Ectodermal cell (in vitro differentiated cells): ENCODE measurements around the gene TAS1R3.

Experiments
- H3K27ac ChIP-seq: 2 replicates; pipeline ENCODE4 v1.7.0; 2013; ENCODE audit warnings: mild to moderate bottlenecking, low read depth, low read length; ENCODE audit not compliant: insufficient read depth, poor library complexity, severe bottlenecking
- H3K27me3 ChIP-seq: 2 replicates; pipeline ENCODE4 v1.7.0; 2013; ENCODE audit warnings: mild to moderate bottlenecking, low read length; ENCODE audit not compliant: insufficient read depth, control insufficient read depth, poor library complexity, severe bottlenecking
- H3K36me3 ChIP-seq: one replicate; pipeline ENCODE4 v1.7.0; 2013; ENCODE audit warnings: low read length; ENCODE audit not compliant: control insufficient read depth, insufficient read depth
- H3K4me1 ChIP-seq: one replicate; pipeline ENCODE4 v1.7.0; 2013; ENCODE audit warnings: low read length; ENCODE audit not compliant: control insufficient read depth, insufficient read depth
- H3K4me3 ChIP-seq: 2 replicates; pipeline ENCODE4 v1.7.0; 2013; ENCODE audit warnings: low read depth, low read length, control low read depth; ENCODE audit not compliant: insufficient read depth
- H3K9me3 ChIP-seq: 2 replicates; pipeline ENCODE4 v1.7.0; 2013; ENCODE audit warnings: mild to moderate bottlenecking, low read length, moderate library complexity; ENCODE audit not compliant: control insufficient read depth
- WGBS, 2 experiments: methylation state at CpG; one replicate each; pipeline ENCODE4 v1.1.7; 2013; ENCODE audit warnings: missing lambda C conversion rate in 2 of 2; 5-methylcytosine and 5-hydroxymethylcytosine counted together

Gene TAS1R3

DNA sequence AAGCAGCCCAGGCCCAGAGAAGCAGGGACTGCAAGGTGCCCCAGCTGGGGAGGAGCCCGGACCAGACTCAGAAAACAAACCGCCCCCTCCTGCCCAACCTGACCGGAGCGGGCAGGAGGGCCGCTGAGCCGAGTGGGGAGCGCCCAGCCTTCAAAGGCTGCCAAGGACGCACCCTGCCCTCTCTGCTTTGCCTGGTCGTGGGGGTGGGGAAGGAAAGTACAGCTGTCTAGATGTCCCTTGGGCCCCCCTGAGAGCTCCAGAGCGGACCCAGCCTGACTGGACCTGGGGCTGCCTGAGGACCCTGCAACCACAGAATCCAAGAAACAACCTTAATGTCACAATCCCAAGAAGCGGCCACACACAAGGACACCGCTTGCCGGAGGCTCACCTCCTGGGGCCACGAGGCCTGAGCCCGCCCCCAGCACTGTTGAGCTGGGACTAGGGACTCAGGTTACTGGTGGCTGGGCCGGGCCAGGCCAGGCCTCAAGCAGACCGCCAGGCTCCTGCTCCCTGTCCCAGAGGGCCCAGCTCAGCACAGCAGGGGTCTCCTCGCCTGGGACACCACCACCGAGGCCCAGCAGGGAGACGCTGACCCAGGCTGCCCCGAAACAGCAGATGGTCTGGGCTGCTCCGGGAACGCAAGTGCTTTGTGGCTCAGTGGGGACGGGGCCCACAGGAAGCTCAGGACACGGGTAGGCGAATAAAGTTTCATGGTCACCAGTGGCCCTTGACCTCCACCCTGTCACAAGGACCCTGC is 16.8 kb downstream of the TAS1R3 start:
- Histone ChIP-seq H3K4me3 (peak overlapping the region; percentile 68), H3K27ac (no peak overlapping the region), H3K4me1 (peaks cover 21% of the 10 kb centered on the region), H3K36me3 (no peaks in the 10 kb centered on the region), H3K27me3 (no peaks in the 10 kb centered on the region), H3K9me3 (no peaks in the 10 kb centered on the region)
- 11 to 17% methylated on average over 26 of the region's 26 CpGs for WGBS, 2 experiments

DNA sequence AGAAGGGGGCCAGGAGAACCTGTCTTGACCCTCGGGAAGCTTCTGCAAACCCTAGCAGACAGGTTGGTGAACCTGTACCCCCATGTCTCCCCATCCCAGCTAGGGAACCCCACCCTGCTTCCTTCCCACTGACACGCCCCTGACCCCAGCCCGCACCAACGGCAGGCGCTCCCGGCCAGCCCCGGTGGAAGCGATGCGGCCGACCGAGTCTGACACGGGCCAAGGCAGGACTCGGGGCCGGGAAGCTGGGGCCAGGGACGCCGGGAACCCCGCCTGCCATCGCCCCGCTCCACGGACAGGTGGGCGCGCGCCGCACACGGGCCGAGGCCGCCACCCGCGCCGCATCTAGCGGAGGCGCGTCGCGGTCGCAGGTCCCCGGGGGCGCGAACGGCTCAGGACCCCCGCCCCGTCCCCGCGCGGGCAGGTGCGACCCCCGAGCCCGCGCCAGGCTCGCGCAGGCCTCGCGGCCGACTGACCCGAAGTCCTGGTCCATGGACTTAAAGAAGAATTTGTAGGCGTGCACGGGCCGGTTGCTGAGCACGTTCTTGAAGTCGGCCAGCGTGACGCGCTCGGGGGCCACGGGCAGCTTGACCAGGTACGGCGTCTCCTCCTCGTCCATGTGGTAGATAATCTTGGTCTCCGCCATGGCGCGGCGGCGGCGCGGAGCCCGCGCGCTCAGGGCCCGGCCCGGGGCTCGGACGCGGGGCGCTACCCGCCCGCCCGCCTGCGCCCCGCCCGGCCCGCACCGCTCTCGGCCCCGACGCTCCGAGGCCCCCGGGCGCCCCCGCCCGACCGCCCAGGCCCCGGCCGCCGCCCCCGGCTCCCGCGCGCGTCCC is 17.6 kb downstream of the TAS1R3 start:
- Histone ChIP-seq H3K4me1 (peaks cover 26% of the 10 kb centered on the region), H3K9me3 (no peaks in the 10 kb centered on the region), H3K27ac (no peak overlapping the region), H3K36me3 (no peaks in the 10 kb centered on the region), H3K27me3 (no peaks in the 10 kb centered on the region), H3K4me3 (peak overlapping the region; percentile 68)
- 1% methylated on average over 109 of the region's 109 CpGs for WGBS, 2 experiments

DNA sequence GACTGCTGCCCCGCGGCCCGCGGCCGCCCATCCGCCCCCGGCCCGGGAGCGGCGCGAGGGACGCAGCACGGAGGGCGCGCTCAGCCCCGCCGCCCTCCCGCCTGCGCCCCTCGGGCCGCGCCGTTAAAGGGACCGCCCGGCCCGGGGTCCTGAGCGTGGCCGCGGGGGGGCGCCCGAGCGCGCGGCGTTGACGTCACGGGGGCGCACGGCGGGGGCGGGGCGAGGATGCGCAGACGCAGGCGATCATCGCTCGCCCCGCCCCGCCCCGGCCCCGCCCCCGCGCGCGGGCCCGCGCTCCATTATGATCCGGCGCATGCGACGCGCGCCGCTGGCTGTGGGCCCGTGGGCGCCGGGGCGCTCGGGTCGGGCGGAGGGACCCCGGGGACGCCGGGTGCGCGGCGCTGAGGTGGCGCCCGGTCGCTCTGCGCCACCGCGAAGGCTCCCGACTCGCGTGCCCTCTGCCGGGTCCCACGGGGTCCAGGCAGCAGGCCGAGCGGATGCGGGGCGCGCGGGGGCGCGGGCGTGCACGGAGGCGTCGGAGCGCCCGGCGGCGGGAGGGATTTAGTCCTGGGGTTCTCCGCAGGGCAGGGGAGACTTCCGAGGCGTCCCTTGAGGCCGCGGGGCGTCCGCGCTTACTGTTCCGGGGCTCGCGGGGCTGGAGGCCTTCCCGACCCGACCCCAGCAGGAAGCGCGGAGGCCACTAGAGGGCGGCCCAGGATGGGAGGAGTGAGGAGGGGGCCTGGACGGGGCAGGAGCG is 18.4 kb downstream of the TAS1R3 start, which contains the start of gene DVL1:
Gene DVL1 (minus strand): TSS at position 163 of the 757 bp plus-strand sequence. CDS start 353 bp downstream, outside the sequence.
- H3K27ac ChIP-seq, result peak within 1 kb of the TSS; percentile 17
- 0% methylated on average over 117 of the region's 122 CpGs for WGBS, 2 experiments

DNA sequence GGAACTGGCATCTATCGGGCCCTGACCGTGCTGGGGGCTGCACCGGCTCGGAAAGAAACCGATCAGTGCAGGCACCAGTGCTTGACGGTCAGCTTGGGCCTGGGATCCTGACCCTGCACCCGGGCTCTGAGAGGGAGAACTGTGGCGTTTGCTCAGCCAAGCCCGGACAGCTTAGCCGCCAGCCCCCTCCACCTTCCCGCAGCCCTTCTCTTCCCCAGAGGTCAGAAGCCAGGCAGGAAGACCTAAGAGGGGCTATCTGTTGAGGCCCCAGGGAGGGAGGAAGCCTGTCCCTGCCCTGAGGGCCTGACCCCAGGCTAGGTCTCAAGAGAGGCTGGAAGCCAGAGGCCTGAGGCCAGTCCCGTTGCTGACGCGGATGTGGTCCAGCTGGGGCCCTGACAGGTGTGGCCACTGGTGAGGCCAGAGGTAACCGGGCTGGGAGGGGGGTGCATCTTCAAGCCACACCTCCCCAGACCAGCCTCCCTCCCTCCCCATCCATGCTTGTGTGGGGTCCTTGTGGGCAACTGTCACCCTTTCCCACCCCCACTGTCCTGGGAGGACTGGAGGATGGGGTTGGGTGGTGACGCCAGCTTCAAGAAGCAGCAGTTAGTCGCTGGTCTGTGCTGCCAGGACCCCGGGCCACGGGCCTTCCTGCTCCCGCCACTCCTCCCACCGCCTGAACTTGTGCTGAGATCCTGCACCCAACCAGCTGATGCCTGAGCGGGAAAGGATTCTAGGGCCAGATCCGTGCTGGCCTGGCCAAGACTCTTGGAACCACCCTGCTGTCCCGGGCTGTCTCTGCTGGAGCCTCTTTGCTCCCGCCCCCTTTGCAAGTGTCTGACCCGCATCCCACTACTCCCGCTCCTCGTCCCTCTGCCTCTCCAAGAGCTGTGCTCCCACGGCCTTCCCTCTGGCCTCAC is 20.7 kb downstream of the TAS1R3 start:
- Histone ChIP-seq H3K27ac (no peak overlapping the region), H3K4me1 (peaks cover 35% of the 10 kb centered on the region), H3K27me3 (no peaks in the 10 kb centered on the region), H3K9me3 (no peaks in the 10 kb centered on the region), H3K4me3 (peak overlapping the region; percentile 25), H3K36me3 (no peaks in the 10 kb centered on the region)
- WGBS, 2 experiments, result 62 to 63% methylated on average over 29 of the region's 29 CpGs

More for the DNA sequence above, 18.4 kb downstream of the TAS1R3 start, which contains the start of gene DVL1:
- no peaks in the 10 kb centered on the region for H3K9me3 ChIP-seq
- peaks cover 32% of the 10 kb centered on the region for H3K4me1 ChIP-seq
- peak within 1 kb of the TSS; percentile 68 for H3K4me3 ChIP-seq
- no peaks in the 10 kb centered on the region for H3K27me3 ChIP-seq
- no peaks in the 10 kb centered on the region for H3K36me3 ChIP-seq

GRCh38 chr1:1352786-1353388 is 21.8 kb downstream of the TAS1R3 start:
- Histone ChIP-seq H3K4me1 (peaks cover 39% of the 10 kb centered on the region), H3K27ac (no peak overlapping the region), H3K9me3 (no peaks in the 10 kb centered on the region), H3K27me3 (no peaks in the 10 kb centered on the region), H3K4me3 (no peak overlapping the region), H3K36me3 (no peaks in the 10 kb centered on the region)
- 54 to 56% methylated on average over 5 of the region's 5 CpGs for WGBS, 2 experiments

DNA sequence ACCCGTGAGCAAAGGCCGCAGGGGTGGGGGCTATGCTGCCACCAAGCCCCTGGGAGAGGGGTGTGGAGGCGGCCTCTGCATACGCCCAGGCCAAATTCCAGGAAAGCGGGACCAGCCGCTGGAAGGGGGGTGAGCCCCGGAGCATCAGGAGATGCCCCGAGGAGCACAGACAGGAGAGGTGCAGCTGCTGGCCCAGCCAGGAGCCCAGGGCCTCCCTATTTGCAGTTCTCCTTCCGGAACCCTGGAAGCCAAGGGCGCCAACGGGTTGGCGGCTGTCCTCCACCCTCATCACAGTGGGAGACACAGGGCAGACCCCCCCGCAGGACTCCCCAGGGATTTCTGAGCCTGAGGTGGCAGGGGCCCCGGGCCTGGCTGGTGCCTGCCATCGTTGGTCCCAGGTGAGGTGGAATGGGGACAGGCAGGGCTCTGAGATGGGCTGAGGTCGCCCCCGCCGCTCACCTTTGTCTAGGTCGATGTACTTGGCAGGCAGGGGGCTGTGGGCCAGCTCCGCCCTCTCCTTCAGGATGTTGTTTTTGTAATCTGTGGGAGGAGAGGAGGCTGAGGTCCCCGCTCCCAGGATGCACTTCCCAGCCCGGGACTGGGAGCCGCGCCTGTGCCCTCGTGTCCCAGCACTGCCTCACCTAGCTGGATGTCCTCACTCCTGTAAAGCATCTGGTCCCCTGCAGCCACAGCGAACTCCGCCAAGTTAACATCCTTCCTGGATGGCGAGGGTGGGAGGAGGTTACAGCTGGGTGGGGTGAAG is 22.5 kb downstream of the TAS1R3 start:
- H3K4me3 ChIP-seq, result no peak overlapping the region

GRCh38 chr1:1354271-1355247 is 23.5 kb downstream of the TAS1R3 start:
- Histone ChIP-seq H3K27ac (no peak overlapping the region), H3K4me3 (no peak overlapping the region), H3K36me3 (no peaks in the 10 kb centered on the region), H3K9me3 (no peaks in the 10 kb centered on the region), H3K27me3 (no peaks in the 10 kb centered on the region), H3K4me1 (peaks cover 47% of the 10 kb centered on the region)
- WGBS, 2 experiments, result 91 to 93% methylated on average over 116 of the region's 116 CpGs

More for the DNA sequence above, 22.5 kb downstream of the TAS1R3 start:
- Histone ChIP-seq H3K4me1 (peaks cover 37% of the 10 kb centered on the region), H3K27ac (no peak overlapping the region), H3K27me3 (no peaks in the 10 kb centered on the region), H3K36me3 (no peaks in the 10 kb centered on the region), H3K9me3 (no peaks in the 10 kb centered on the region)
- 69 to 71% methylated on average over 28 of the region's 28 CpGs for WGBS, 2 experiments

GRCh38 chr1:1355416-1355815 is 24.3 kb downstream of the TAS1R3 start:
- Histone ChIP-seq H3K36me3 (no peaks in the 10 kb centered on the region), H3K4me3 (no peak overlapping the region), H3K4me1 (peaks cover 55% of the 10 kb centered on the region), H3K9me3 (no peaks in the 10 kb centered on the region), H3K27me3 (no peaks in the 10 kb centered on the region), H3K27ac (no peak overlapping the region)
- 91 to 95% methylated on average over 44 to 52 of the region's 52 CpGs for WGBS, 2 experiments
